HCT116 (cell line): Measurements from ENCODE around the gene PDILT.
"Not testable (repeated sequence)": the region's sequence is repeated elsewhere in the genome, so short reads cannot be mapped to it uniquely, and the experiment has no call there.

Experiments
- ATF3 ChIP-seq: IDR thresholded peaks from 2 replicates; pipeline ENCODE4 v1.6.1; 2012
- CEBPB ChIP-seq: IDR thresholded peaks from 2 replicates; pipeline ENCODE4 v1.6.1; 2012; ENCODE audit warnings: low read depth
- CTCF ChIP-seq, 3 experiments: fragments of 200-600 bp in 1 of 3; sonication (generic) in 1 of 3; IDR thresholded peaks in 2 of 3; conservative IDR thresholded peaks in 1 of 3; 2 replicates each; pipeline ENCODE4 v1.5.1; 2012 to 2017; ENCODE audit warnings: low read depth in 2 of 3, low read length in 2 of 3, antibody characterized with exemption in 1 of 3, borderline replicate concordance in 1 of 3, control low read depth in 1 of 3, mild to moderate bottlenecking in 1 of 3, mixed read lengths in 1 of 3, mixed run types in 1 of 3, moderate library complexity in 1 of 3; ENCODE audit not compliant: insufficient read depth in 1 of 3
- EZH2 ChIP-seq: fragments of 200-600 bp; sonication (generic); IDR thresholded peaks from 2 replicates; pipeline ENCODE4 v1.6.1; 2017; ENCODE audit warnings: antibody characterized with exemption, mixed run types
- EZH2phosphoT487 ChIP-seq: fragments of 200-600 bp; IDR thresholded peaks from 2 replicates; pipeline ENCODE4 v1.6.1; 2018; ENCODE audit warnings: antibody characterized with exemption, borderline replicate concordance
- JUND ChIP-seq: IDR thresholded peaks from 2 replicates; pipeline ENCODE4 v1.6.1; 2012
- POLR2A ChIP-seq: IDR thresholded peaks from 2 replicates; pipeline ENCODE4 v1.7.0; 2011; ENCODE audit warnings: borderline replicate concordance; ENCODE audit not compliant: insufficient read depth, insufficient read length; ENCODE audit errors: extremely low read depth
- POLR2AphosphoS5 ChIP-seq: IDR thresholded peaks from 2 replicates; pipeline ENCODE4 v1.6.1; 2011; ENCODE audit warnings: mild to moderate bottlenecking, low read depth, low read length, moderate library complexity
- RAD21 ChIP-seq: IDR thresholded peaks from 2 replicates; pipeline ENCODE4 v1.6.1; 2012; ENCODE audit warnings: low read depth, mild to moderate bottlenecking
- REST ChIP-seq: IDR thresholded peaks from 2 replicates; pipeline ENCODE4 v1.6.1; 2012; ENCODE audit warnings: low read depth
- SRF ChIP-seq: IDR thresholded peaks from 2 replicates; pipeline ENCODE4 v1.6.1; 2012; ENCODE audit warnings: low read depth
- TCF7L2 ChIP-seq: IDR thresholded peaks from 2 replicates; pipeline ENCODE4 v1.7.0; 2011; ENCODE audit warnings: borderline replicate concordance, inconsistent platforms; ENCODE audit not compliant: insufficient read depth, insufficient read length; ENCODE audit errors: extremely low read depth
- ZFX ChIP-seq: fragments of 450-650 bp; IDR thresholded peaks from 2 replicates; pipeline ENCODE4 v1.6.1; 2017
- ZNF274 ChIP-seq: fragments of 200-500 bp; sonication (Bioruptor generic); IDR thresholded peaks from 2 replicates; pipeline ENCODE4 v1.6.1; 2014; ENCODE audit warnings: mild to moderate bottlenecking, low read depth, low read length, inconsistent platforms

GRCh38 chr16:20423772-20424128 lies 19.2 kb upstream of the PDILT start:
- TF ChIP-seq TCF7L2; CTCF (IDR thresholded peaks at IDR 0.05 in 2 of 3, conservative IDR thresholded peaks at IDR 0.05 in 1 of 3; ENCODE audit: borderline replicate concordance in 1 of 3, insufficient read depth in 1 of 3, low read depth in 2 of 3, low read length in 2 of 3); POLR2AphosphoS5; ZFX; CEBPB; EZH2phosphoT487; POLR2A; ZNF274; REST; EZH2; RAD21; JUND; ATF3; SRF: not testable (repeated sequence)
